GM21786 (cell line): ENCODE results near the gene UCHL5.

Experiments used
- ATAC-seq: cut with Tn5 transposase; IDR thresholded peaks from one replicate; pipeline ENCODE4 v1.9.1; 2021; ENCODE audit not compliant: unreplicated experiment

UCHL5 gene

GRCh38 chr1:192968323-192968722, 90.8 kb downstream of the UCHL5 start:
- no peak for ATAC-seq

DNA sequence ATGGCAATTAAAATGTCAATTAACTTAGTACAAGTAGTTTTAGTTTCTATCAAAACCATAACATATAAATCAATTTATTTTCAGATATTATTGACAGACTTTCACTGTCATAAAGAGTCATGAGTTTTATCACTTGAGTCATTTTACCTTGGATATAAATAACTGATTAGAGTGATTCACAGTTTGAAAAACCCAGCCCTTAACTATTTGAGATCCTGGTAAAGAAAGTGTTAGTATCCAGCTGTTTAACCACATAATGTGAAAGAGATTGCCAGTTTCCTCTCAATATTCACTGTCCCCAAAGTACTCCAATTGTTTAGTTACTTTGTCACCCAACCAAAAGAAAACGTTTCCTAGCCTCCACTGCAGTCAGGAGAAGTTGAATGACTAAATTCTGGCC, 91.3 kb downstream of the UCHL5 start:
- no peak for ATAC-seq

DNA sequence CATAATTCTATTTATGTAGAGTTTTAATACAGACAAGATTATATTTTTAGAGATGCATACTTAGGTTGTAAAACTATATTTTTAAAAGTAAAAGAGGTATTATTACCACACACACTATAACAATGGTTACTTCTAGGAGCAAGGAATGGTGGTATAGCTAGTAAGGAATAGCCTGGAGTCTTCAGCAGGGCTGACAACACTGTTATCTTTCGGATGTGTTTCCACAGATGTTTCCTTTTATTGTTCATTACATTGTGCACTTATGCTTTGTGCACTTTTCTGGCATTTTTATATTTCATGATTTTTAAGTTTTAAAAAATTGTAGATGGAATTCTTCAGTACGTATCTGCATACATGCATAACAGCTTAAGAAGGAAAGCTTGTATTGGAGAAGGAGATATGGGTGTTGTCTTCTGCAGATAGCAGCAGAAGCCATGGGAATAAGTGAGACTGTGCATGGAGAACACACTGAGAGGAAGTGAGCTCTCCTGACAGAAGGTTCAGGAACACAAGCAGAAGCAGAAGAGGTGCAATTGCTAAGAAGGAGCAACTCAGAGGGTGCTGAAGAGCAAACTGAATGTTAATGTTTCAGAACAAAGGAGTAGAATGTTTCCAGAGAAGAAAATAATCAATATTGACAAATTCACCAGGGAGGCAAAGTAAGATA, 91.8 kb downstream of the UCHL5 start:
- no peak for ATAC-seq

- ATAC-seq, result no peak
Observed at GRCh38 chr1:192966073-192966472, 93.1 kb downstream of the UCHL5 start.

GRCh38 chr1:192962901-192963300, 96.3 kb downstream of the UCHL5 start:
- ATAC-seq, result no peak
